IPS-11a (cell line): ENCODE measurements around the gene DYNC2I2.

ENCODE experiments used
- H3K4me3 ChIP-seq: one replicate; pipeline ENCODE4 v1.5.1; 2013; ENCODE audit warnings: low read depth, low read length, control low read depth

Gene DYNC2I2

DNA sequence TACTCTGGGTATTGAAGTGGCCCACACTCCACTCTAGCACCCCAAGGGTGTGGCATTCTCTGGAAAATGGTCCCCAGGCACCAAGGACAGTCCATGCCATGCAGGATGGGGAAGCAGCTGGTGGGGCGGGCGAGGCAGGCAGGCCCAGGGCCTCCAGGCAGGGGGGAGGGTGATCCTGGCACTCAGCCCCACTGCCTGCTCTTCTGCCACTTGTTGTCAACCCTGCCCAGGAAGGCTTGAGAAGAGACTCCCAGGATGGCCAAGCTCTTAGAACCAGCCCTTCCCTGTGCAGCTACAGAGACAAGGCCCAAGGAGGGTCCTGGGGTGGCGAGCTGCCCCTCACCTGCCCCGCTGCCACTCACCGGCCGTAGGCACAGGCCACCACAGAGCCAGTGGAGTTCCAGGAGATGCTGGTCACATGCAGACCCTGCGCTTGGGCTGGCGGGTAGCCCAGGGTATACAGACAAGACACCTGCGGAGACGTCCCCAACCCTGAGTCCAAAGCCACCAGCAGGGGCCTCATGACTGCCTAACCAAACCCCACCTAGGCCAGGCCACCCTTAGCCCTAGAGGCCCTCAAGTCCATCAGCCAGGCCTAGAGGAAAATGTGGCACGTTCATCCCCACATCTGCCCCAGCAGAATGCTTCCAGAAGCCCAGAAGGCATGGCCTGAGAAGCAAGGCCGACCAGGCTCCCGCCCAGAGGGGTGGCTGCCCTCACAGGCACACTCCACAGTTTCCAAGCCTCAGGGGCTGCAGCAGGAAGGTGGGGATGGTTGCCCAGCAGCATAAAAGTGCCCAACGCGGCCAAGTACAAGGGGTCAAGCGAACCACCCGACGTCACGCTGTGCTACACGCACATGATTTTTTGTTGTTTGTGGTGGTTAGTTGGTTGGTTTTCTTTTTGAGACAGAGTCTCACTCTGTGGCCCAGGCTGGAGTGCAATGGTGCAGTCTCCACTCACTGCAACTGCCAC is 19.8 kb downstream of the DYNC2I2 start:
- no peak overlapping the region for H3K4me3 ChIP-seq

DNA sequence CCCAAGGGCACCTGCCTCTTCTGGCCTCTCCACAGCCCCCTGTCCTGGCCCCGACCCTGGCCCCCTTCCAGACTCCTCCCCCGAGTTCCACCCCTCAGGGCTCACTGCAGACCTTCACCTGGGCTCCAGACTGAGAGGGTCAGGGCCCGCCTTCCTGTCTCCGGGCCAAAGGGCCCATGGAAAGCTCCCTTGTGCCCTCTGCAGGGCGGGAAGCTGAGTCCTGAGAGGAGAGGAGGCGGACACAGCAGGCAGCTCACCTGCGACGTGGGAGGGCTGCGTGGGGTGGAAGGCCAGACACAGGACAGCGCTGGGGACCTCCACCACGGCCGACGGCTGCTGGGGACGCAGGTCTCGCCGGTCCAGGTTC is 20.6 kb downstream of the DYNC2I2 start:
- no peak overlapping the region for H3K4me3 ChIP-seq

DNA sequence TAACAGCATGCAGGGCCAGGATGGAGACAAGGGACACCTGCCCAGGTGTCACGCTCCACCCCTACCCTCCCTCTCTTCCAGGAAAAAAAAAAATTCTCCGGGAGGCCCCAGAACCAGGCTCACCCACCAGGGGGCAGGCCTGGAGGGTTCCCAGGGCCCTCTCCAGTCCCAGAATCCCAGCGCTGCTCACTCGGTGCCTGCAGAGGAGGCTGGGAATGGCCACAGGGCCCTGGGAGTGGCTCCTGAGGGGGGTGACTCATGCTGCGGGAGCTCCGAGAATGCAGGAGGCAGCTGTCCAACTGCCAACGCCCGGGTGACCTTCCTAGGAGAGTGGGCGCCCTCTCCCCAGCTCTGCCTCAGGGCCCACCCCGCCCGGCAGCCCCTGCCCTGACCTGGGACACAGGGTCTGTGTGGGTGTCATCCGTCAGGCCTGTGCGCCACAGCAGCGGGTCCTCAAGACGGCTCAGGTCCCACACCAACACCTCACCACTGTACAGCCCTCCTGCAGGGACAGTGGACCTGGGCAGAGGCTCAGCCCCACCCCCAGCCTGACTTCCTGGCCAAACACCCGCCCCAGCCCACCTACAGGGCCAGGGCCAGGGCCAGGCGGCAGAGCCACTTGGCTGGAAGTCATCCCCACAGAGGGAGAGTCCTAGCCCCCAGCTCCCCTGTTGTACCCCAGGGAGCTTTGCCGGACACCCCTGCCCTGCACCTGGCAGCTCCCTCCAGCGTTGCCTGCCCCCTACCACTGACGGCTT is 21.2 kb downstream of the DYNC2I2 start:
- no peak overlapping the region for H3K4me3 ChIP-seq

DNA sequence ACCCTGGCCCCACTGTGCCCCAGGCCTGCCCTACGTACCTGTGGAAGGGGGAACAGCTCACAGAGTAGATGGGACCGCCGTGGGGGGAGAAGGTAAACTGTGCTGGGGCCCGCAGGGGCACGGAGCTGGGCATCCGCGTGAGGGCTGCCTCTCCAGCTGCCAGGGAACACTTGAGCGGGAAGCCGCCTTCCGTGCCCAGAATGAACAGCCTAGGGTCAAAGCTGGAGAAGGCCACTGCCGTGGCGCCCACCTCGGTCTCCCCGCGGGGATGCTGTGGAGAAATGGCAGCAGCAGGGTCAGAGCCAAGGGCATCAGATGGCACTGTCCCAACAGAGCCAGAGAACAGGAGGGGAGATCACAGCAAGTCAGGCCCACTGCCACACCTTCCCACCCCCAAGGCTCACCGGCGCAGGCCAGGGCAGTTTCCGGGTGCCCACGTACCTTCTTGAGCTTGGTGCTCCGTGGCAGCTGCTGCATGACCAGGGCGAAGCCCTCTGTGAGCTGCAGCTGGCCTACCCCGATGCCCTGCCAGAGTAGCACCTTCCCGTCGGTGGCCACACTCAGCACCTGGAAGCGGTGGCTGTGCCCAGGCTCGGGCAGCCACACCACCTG is 21.9 kb downstream of the DYNC2I2 start:
- H3K4me3 ChIP-seq = no peak overlapping the region

DNA sequence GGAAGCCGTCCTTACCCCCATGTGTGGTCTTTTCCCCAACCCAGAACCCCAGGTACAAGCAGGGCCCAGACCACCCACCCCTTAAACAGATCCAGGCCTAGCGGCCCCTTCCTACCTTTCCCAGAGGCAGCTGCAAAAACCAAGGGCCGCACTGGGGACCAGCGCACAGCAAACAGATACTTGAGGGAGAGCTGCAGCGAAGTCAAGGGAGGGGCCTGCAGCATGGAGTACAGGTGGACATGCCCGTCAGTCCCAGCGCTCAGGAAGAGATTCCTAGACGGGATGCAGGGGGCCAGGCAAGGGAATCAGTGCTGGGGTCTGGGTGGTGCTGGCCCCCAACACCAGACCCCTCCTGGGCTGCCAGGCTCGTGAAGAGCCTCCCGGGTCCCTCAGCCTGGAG is 22.5 kb downstream of the DYNC2I2 start:
- H3K4me3 ChIP-seq = no peak overlapping the region

DNA sequence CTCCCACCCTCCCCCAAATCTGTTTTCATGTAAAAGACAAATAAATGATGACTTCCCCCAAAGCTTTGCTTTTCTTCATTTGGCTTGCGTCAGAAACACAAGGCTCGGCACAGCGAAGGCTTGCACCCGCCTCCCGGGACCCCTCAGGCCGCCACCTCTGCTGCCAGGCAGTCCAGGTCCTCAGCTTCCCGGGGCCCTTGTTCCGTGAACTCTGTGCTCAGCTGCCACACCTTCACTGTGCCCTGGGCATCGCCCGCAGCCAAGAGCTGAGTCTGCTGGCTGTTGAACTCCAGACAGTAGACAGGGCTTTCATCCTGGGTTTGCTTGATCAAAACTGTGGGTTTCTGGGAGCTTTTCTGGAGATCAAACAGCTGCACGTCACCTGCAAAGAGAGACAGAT is 23.0 kb downstream of the DYNC2I2 start:
- H3K4me3 ChIP-seq = no peak overlapping the region

DNA sequence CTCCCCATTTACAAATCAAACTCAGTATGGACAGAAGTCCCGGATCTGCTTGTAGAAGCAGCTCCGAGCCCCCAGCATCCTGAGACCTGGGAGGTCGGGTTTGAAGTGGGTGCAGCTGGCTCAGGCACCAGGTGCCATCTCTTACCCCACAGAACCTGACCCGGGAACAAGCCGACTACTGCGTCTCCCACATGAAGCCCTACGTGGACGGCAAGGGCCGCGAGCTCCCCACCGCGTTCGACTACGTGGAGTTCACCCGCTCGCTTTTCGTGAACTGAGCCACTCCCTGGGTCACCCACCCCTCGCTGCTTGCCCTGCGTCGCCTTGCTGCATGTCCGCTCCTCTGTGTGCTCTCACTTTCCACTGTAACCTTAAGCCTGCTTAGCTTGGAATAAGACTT is 23.6 kb downstream of the DYNC2I2 start:
- no peak overlapping the region for H3K4me3 ChIP-seq

DNA sequence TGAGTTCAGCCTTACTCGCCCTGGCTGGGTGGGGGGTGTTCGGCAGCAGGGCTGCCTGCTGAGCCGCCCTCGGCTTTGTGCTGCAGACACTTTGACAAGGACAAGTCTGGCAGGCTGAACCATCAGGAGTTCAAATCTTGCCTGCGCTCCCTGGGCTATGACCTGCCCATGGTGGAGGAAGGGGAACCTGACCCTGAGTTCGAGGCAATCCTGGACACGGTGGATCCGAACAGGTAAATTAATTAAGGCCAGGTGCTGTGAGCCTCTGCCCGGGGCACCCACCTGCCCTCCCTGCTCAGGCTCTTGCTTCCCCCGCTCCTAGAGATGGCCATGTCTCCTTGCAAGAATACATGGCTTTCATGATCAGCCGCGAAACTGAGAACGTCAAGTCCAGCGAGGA is 24.2 kb downstream of the DYNC2I2 start:
- no peak overlapping the region for H3K4me3 ChIP-seq

DNA sequence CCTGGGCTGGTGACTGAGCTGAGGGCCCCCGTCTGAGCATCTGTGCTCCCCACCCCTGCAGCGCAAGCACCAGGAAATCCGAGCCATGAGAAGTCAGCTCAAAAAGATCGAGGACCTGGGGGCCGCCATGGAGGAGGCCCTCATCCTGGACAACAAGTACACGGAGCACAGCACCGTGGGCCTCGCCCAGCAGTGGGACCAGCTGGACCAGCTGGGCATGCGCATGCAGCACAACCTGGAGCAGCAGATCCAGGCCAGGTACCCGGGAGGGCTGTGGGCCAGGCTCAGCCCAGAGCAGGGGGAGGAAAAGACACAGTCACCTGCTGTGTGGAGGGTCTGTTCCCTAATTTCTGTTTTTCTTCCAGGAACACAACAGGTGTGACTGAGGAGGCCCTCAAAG is 24.6 kb downstream of the DYNC2I2 start:
- no peak overlapping the region for H3K4me3 ChIP-seq

DNA sequence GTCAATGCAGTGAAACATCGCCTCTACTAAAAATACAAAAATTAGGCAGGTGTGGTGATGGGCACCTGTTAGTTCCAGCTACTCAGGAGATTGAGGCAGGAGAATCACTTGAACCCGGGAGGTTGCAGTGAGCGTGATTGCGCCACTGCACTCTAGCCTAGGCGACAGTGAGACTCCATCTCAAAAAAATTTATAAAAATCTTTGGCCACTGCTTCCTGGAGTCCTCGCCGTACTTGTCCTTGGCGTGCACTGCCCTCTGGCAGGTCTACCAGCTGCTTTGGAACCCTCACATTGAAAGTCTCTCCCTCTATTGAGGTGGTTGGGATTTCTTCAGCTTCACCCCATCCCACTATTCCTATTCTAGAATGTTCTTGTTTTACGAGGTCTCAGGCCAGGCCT is 25.0 kb downstream of the DYNC2I2 start:
- H3K4me3 ChIP-seq = no peak overlapping the region

DNA sequence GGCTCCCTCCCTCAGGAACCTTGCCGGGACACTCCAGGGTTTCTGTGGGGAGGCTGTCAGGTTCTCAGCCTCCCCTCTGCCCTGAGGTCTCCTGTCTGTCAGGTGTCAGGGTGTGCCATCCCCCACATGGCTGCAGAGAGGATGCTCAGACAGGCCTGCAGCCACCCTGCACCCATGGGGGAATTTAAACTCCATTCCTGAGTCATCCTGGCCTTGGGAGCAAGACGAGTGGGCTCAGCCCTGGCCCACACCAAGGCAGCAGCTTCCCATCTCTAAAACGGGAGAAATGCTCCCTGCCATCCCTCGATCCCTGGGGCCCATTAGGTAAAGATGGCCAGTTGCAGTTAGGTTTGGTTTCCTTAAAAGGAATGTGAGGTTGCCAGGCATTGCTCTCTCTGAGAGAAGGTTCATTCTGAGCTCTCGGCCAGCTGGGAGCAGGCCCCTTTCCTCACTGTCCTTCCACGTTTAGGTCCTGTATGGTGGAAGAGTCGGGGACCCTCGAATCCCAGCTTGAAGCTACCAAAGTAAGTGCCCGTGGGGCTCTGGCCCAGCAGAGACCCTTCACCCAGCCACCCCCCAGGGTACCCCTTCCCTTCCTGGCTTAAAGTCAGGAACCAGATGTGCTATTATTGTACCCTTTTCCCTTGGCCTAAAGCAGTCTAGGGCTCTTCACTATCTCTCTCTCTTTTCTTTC is 26.6 kb downstream of the DYNC2I2 start:
- no peak overlapping the region for H3K4me3 ChIP-seq

DNA sequence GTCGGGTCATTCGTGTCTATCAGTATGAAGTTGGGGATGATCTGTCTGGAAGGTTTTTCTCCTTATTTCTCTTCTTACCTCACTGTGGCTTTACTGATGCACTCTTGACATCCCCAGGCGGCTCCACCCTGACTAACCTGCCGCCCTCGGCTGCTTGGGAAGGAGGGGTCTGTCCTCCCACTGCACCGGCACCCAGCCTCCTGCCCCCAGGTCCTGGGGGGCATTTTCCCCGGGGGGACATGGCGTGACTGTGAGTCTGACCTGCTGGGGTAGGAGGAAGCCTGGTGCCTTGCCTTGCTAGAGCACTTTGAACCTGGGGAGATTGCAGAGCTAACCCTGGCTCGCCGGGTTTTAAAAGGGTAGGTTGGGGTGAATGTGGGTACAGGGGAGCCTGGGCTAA is 27.5 kb downstream of the DYNC2I2 start:
- no peak overlapping the region for H3K4me3 ChIP-seq

DNA sequence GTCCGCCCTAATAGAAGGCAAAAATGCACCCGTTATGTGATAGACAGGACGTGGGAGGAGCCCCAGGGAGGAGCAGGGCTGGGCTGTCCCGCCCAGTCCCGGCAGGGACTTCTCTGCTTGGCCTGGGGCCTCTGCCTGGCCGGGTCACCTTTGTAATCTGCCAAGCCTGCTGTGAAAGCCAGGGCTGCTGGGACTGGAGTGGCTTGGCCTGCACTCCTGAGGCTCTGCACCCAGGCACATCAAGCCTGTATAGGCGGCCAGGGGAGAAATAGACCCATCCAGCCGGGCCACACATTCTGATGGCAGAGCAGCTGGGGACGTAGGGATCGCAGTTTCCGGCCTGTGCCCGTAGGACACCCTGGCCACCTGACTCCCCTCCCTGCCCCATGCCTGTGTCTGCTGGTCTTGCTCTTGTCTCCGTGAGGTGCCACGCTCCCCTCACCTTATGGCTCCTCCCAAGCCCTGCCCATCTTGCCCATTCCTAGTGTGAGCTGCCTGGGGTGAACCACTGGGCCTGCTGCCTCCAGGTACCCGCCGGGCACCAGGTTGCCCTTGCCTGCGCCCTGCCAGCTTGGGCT is 28.1 kb downstream of the DYNC2I2 start:
- H3K4me3 ChIP-seq = no peak overlapping the region

DNA sequence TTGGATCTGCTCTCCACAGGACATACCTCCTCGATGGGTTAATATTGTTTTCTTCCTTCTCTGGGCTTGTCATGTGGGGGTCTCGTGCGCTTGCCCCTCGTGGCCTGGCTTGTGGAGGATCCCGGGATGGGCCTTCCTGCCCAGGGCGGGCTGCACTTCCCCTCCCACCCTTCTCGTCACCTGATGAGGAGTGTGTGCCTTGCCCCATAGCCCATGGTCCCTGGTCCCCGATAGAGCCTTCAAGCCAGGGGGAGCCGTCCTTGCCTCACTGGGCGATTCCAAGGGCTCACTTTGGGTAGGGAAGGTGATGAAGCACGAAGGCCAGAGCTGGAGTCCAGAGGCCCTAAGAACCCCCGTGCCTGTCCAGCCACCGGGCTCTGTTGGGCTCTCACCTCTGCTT is 28.7 kb downstream of the DYNC2I2 start:
- no peak overlapping the region for H3K4me3 ChIP-seq

DNA sequence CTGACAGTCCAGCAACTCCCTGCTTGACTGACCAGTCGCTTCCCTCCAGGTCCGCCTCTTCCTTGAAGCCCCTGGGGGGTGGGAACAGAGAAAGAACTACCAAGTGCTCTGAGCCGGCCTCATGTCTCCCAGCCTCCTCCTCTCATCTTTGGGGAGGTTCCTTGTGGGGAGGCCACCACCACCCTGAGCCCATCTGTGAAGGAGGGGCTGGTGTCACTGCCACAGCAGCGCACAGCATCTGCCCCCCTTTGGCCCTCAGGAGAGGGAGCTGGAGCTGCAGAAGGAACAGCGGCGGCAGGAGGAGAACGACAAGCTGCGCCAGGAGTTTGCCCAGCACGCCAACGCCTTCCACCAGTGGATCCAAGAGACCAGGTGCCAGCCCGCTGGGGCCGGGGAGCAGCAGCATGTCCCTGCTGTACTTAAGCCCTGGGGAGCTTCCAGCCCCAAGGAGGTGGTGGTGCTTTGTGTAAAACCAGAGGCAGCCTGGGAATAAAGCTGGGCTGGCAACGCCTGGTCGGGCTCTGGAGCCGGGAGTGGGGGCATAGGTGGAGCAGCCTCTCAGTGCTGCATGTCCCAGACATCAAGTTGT is 29.4 kb downstream of the DYNC2I2 start:
- H3K4me3 ChIP-seq = no peak overlapping the region

DNA sequence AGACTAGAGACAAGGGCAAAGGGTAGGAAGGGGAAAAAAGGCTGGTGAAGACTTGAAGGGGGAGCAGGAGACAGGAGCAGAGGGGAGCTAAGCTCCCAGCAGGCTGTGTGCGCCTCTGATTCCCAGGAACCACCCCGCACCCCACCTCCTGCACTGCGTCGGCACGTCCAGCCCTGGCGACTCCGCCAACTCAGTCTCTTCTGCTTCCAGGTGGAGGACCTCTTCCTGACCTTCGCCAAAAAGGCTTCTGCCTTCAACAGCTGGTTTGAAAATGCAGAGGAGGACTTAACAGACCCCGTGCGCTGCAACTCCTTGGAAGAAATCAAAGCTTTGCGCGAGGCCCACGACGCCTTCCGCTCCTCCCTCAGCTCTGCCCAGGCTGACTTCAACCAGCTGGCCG is 30.5 kb downstream of the DYNC2I2 start:
- H3K4me3 ChIP-seq = no peak overlapping the region

DNA sequence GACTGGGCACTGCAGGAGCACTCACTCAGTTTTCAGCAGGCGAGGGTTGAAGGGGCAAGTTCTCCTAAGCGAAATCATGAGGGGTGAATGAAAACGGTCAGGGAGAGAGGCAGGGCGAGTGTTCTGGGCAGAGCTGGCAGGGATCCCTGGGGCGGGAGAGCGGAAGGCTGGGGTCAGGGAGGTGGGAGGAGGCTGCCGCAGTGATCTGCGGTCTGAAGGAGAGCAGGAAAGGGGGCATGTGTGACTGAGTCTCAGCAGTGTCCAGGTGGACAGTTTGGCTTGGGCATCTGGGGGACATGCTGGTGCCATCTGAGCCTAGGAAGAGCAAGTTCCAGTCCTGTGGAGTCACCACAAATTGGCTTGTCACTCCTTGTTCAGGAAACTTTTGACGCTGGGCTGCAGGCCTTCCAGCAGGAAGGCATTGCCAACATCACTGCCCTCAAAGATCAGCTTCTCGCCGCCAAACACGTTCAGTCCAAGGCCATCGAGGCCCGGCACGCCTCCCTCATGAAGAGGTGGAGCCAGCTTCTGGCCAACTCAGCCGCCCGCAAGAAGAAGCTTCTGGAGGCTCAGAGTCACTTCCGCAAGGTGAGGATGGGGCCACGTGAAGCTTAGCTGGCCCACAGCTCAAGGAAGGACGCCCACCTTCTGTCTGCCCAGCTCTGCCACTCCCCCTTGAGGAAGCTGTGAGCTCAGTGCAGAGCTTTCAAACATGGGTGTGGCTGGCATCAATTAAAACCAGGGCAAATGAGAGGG is 31.1 kb downstream of the DYNC2I2 start:
- no peak overlapping the region for H3K4me3 ChIP-seq

DNA sequence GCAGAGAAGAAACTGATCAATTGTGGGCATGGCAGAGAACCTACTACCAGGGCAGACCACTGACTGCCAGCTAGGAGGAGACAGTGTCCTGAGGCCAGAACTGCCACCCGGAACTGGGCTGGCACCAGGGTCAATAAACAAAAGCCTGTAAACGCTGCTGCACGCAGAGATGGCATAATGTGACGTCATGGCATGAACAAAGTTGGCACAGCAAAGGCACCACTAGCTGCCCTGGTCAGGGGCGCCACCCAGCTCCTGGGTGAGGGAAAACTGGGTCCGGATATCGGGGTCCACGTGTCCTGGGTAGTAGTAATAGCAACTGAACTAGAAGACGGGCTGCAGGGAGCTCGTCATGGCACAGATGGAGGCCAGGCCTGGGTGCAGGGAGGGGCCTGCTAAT is 32.1 kb downstream of the DYNC2I2 start:
- no peak overlapping the region for H3K4me3 ChIP-seq

DNA sequence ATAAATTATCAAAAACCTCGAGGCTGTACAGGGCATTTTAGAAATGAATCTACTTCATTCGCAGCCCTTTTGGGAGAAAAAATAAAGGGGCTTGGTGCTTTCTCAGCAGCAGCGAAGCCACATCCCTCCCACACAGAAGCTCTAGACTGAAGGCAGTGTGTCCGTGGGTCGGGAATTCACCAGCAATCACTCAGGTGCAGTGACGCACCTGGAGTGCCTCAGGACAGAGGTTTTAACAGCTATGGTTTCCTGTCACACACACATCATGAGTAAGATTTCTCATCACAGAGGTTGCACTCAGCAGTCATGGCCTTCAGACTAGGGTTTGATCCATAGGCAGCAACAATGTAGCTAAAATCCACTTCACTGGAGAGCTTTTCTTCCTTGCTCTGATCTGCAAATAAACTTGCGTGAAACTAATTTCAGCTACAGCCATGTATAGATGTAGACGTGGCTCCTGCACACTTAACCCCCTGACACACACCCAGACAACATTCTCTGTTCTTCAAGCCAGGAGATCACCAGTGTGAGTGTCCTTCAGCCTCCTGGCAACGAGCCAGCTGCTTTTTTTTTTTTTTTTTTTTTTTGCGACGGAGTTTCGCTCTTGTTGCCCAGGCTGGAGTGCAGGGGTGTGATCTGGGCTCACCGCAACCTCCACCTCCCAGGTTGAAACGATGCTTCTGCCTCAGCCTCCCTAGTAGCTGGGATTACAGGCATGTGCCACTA is 34.8 kb downstream of the DYNC2I2 start:
- no peak overlapping the region for H3K4me3 ChIP-seq
